NCI-H146 (cell line): ENCODE measurements around the gene PSORS1C2.
"Not testable (repeated sequence)": the region's sequence is repeated elsewhere in the genome, so short reads cannot be mapped to it uniquely, and the experiment has no call there.

ENCODE experiments used
- DNase-seq: peaks from one replicate; lab custom pipeline; 2025; lab: John Stamatoyannopoulos, UW

Gene PSORS1C2

DNA sequence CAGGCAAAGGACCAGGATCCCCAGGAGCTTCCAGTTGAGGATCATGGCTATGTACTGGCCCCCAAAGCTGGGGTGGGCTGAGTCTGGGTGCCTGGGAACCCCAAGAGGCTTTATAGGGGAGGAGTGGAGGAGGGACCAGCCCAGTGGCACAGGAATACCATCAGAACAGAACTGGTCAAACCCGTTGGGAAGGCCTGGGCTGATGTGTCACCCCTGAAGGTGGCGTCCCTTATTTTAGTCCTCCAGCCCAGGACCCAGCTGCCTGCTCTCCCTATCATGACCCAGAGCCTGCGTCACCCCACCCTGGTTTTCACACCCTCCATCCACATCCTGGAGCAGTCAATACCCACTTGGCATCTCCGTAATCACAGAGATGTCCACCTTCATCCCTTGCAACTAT lies at the start of gene PSORS1C2:
Gene PSORS1C2, minus strand, starts transcription at position 85 of the 400 bp plus-strand sequence. Its CDS starts 40 bp downstream, at position 45.
- no peak for DNase-seq

DNA sequence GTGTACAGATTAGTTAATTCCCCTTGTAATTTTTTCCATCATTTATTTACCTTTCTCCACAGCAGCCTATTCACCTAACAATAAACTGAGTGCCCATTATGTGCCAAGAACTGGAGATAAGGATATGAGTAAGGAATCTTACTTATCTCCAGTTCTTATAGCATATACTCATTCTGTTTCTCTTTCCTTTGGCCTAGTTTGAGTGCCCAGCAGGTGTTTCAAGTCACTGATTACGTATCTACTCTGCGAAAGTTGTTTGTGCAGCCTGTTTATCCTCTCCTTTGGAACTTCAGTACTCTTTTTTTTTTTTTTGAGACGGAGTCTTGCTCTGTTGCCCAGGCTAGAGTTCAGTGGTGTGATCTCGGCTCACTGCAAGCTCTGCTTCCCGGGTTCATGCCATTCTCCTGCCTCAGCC lies 48.9 kb upstream of the PSORS1C2 start:
- no peak for DNase-seq

GRCh38 chr6:31186052-31186734 lies 47.3 kb upstream of the PSORS1C2 start:
- no peak for DNase-seq

- not testable (repeated sequence) for DNase-seq
These were observed 46.8 kb upstream of the PSORS1C2 start for GRCh38 chr6:31185695-31186051.

- not testable (repeated sequence) for DNase-seq
These were observed 45.0 kb upstream of the PSORS1C2 start for GRCh38 chr6:31183859-31184258.

DNA sequence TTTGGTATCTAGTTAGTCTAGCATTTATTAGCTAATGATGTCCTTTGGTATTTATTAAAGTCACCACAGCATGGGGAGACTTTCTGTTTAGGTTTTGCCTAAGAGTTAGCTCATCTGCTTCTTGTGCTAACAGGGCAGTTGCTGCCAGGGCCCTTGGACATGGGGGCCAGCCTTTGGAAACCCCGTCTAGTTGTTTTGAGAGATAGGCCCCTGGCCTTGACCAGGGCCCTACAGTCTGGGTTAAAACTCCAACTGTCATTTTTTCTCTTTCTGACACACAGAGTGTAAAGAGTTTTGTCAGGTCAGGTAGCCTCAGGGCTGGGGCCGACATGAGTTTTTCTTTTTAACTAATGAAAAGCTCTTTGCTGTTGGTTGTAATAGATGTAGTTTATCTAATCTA lies 44.4 kb upstream of the PSORS1C2 start:
- not testable (repeated sequence) for DNase-seq

- no peak for DNase-seq
These were observed 41.6 kb upstream of the PSORS1C2 start for GRCh38 chr6:31180500-31180899.

DNA sequence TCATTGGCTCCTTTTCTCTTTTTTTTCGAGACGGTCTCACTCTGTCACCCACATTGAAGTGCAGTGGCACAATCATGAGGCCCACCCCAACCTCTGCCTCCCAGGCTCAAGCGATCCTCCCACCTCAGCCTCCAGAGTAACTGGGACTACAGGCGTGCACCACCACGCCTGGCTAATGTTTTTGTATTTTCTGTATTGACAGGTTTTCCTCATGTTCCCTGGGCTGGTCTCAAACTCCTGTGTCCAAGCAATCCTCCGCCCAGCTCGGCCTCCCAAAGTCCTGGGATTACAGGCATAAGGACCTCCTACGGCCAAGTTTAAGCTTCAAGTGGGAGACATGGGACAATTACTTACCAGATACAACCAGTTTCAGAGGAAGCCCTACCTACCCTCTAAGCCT lies 41.0 kb upstream of the PSORS1C2 start:
- no peak for DNase-seq

- DNase-seq: no peak
These were observed 40.1 kb upstream of the PSORS1C2 start for GRCh38 chr6:31179042-31179386.

DNA sequence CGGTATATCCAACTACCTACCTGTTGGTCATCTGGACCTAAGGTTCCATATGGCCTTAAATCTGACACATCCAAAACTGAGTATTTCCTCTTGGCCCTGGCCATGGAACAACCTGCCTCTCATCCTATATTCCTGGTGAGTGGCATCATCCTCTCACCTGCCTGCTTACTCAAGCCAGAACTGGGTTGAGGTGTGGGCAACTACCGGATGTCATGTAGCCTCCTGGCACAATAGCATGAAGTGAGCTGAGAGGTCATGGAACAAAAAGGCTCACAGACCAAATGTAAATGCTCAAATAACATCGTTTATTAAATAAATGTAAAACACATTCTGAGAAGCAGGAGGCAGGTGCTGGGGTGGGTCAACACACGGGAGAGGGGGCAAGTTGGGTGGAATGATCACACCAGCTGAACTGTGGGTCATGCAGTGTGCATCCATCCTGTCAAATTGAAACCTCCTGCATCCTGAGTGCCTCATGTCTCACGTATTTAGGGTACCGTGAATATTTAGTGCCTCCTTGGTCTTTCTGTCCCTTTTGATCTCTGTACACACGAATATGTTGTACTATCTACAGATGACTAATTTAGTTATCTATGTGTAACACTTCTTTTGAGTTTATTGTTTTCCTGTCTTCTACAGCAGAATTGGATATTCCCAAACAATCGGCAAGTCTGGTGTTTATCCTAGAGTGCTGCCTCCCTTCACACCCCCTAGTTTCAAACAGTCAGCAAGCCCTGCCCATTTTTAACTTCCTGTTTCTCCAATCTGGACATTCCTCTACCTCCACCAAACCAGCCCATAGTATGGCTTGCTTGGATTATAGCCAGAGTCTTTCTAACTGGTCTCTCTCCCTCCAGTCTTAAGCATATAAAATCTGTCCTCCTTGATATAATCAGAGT lies 39.5 kb upstream of the PSORS1C2 start:
- DNase-seq: peak; percentile 15

DNA sequence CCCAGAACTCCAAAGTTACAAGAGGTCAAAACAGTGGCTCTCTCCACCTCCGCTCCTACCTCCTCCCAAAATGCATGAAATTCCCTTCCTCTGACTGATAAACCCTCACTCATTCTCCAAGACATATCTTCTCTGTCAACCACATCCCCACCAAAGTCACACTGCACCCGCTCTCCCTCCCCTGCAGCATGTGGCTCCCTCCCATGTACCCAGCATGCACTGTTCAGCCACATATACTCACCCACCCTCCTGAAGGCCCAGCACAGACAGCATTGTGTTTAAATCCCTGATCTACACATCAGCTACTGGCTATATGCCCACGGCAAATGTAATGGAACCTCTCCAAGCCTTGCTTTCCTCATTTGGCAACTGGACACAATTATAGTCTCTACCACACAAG lies 37.1 kb upstream of the PSORS1C2 start:
- no peak for DNase-seq

DNA sequence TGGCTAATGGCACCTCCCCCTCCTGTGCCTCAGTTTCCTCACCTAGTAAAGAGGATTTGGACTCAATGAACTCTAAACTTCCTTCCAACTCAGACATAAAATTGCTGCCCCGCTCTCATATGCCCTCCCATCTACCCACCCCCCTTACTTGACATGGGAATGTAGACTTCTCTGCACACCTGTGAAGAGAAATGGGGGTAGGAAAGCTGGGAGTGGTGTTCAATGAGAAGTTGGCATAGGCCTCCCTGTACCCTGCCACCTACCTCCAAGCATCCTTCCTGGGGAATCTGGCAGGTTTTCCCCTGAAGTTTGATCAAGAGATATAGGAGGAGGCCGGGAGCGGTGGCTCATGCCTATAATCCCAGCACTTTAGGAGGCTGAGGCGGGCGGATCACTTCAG lies 35.5 kb upstream of the PSORS1C2 start:
- no peak for DNase-seq

DNA sequence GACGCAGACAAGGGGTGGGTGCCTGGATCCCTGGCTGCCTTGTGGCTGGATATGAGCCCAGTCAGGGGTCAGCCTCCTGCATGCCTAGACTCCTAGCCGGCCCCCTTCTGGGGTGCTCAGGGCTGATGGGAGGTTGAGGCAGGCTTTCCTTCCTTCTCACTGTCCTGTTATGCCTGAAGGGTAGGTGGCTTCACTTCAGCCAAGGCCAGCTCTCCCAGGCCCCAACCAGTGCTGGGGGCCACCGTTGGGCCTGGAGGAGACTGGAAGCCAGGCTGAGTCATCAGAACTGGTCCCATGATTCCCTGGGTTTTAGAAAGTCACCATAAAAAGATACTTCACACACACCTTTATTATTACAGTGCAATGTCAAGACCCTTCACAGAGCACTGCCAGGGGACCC lies 34.5 kb upstream of the PSORS1C2 start:
- DNase-seq: no peak

- no peak for DNase-seq
These were observed 34.1 kb upstream of the PSORS1C2 start for GRCh38 chr6:31172973-31173384.

- DNase-seq: no peak
These were observed 33.4 kb upstream of the PSORS1C2 start for GRCh38 chr6:31171931-31172905.

DNA sequence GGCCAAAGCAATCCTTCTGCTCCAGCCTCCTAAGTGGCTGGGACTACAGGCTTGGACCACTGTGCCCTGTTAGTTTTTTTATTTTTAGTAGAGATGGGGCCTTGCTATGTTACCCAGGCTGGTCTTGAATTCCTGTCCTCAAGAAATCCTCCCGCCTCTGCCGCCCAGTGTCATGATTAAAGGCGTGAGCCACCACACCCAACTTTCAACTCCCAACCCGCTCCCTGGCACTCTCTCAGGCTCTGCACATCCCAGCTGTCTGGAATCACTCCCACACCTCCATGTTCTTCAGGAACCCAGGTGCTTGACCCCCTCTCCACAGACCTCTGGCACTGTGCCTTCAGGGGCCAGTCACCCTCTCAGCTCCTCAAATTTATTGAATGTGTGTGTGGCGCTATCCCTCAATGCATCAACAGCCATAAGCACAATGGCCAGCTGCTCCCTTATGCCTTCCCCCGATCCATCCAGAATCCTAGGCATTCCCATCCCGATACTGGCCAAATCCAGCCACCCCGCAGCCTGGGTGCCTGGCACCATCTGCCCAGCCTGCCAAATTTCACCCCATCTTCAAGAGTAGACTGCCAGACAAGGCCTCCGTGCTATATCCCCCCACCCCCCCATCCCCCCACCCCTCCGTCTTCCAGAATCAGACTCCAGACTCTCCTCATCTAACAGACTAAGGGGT lies 32.3 kb upstream of the PSORS1C2 start:
- DNase-seq: no peak

- no peak for DNase-seq
These were observed 31.7 kb upstream of the PSORS1C2 start, which contains the start of gene POU5F1 for GRCh38 chr6:31170600-31170881. Gene POU5F1, minus strand, starts transcription at chr6:31170682. Its CDS starts 62 bp downstream, at chr6:31170620.

DNA sequence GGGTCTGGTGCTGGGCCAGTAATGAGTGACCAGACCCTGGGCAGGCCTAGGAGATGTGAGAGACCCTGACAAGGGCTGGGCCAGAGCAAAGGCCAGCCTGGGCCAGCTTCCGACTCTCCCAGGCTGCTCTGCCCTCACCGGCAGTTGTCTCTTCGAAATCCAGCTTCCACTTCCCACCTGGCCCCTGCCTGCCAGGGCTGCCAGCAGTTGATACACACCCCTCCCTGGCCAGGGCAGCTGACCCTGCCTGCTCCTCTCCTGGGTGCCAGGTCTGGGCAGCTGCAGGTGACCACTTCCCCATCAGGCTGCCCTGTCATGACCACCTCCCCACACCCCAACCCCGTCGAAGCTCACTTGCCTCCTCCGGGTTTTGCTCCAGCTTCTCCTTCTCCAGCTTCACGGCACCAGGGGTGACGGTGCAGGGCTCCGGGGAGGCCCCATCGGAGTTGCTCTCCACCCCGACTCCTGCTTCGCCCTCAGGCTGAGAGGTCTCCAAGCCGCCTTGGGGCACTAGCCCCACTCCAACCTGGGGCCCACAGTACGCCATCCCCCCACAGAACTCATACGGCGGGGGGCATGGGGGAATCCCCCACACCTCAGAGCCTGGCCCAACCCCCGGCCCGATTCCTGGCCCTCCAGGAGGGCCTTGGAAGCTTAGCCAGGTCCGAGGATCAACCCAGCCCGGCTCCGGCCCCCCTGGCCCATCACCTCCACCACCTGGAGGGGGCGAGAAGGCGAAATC lies 31.2 kb upstream of the PSORS1C2 start:
- not testable (repeated sequence) for DNase-seq

- DNase-seq: no peak
These were observed 30.4 kb upstream of the PSORS1C2 start for GRCh38 chr6:31169123-31169857.

DNA sequence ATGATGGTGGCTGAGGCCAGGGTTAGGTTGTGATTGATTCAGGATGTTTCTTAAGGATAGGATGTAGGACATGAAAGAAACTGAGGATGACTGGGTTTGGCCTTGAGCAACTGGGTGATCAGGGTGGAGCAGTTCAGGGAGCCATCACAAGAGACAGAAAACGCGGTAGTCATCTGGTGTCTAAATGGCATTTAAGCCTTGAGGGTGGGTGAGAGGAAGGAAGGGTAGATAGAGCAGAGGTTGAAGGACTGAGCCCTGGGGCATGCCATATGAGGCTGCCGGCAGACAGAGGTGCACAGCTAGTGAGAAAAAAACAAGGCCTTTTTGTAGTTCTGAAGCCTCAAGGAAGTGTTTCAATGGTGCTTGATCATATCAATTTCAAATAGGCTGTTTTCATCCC lies 29.7 kb upstream of the PSORS1C2 start:
- no peak for DNase-seq
